Activated T-helper 1 cell treated with anti-CD3 and anti-CD28 coated beads, Interleukin-12 subunit alpha, Interleukin-12 subunit beta, Interleukin-2, Interleukin-4 antibody, amounts not matched to agents 30 ng/mL and 10 ng/mL and 1 ng/mL, durations not matched to agents 14 hours and 24 hours and 36 hours (primary cell): Measurements from ENCODE around the gene DACH1. TPM values are rescaled to one million over a fixed set of nuclear protein-coding genes. Genes with fewer than 3 reads are reported as not detected.

ENCODE experiments used
- DNase-seq: peaks from one replicate; pipeline ENCODE4 v3.0.0; 2021; ENCODE audit warnings: low spot score
- H3K27ac Mint-ChIP-seq: one replicate; pipeline ENCODE4 v1.8.0; 2021; ENCODE audit warnings: mild to moderate bottlenecking, mixed read lengths
- H3K27me3 Mint-ChIP-seq: one replicate; pipeline ENCODE4 v1.8.0; 2022; ENCODE audit warnings: mild to moderate bottlenecking, moderate library complexity, mixed read lengths; ENCODE audit not compliant: insufficient read depth
- H3K36me3 Mint-ChIP-seq: one replicate; pipeline ENCODE4 v1.8.0; 2021; ENCODE audit warnings: low read depth, mixed read lengths
- H3K4me1 Mint-ChIP-seq: one replicate; pipeline ENCODE4 v1.8.0; 2021; ENCODE audit warnings: low read depth, mixed read lengths
- H3K4me3 Mint-ChIP-seq: one replicate; pipeline ENCODE4 v1.8.0; 2021; ENCODE audit warnings: mild to moderate bottlenecking, moderate library complexity, mixed read lengths
- H3K9me3 Mint-ChIP-seq: one replicate; pipeline ENCODE4 v1.8.0; 2021; ENCODE audit warnings: mixed read lengths
- intact Hi-C: fragments of 100-400 bp; cut with micrococcal nuclease; formaldehyde crosslinking; loops from one replicate; pipeline ENCODE4 v1.15.1; 2024
- total RNA-seq: library from RNA; stranded (reverse); gene quantifications from 2 replicates; pipeline ENCODE4 v1.2.3, GENCODE V29; 2022

Gene DACH1
- total RNA-seq, 1 donor from 2014 or later, result not detected

DNA sequence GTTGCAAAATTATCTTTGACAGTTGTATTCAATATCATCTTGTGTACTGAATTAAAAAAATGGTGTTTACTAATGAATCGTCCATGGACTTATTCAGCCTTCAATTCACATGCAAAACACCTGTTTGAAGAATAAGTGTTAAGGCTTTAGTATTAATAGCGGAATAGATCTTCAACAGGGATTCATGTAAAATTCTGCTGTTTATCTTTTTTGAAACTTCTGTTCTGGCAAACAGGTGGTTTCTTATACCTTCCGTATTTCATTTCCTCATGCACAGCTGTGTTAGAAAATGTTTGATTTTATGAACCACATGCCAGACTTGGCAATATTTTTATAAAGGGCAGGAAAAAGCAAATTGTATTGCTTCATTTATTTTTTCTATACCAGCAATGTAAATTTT, 255.7 kb downstream of the DACH1 start:
- DNase-seq, result no peak
- no peaks in the 10 kb centered on the region for H3K9me3 Mint-ChIP-seq
- no peak overlapping the region for H3K4me3 Mint-ChIP-seq
- no peaks in the 10 kb centered on the region for H3K4me1 Mint-ChIP-seq
- H3K27ac Mint-ChIP-seq, result no peak overlapping the region
- H3K36me3 Mint-ChIP-seq, result no peaks in the 10 kb centered on the region
- no peaks in the 10 kb centered on the region for H3K27me3 Mint-ChIP-seq
- intact Hi-C loops, result no loop called here

DNA sequence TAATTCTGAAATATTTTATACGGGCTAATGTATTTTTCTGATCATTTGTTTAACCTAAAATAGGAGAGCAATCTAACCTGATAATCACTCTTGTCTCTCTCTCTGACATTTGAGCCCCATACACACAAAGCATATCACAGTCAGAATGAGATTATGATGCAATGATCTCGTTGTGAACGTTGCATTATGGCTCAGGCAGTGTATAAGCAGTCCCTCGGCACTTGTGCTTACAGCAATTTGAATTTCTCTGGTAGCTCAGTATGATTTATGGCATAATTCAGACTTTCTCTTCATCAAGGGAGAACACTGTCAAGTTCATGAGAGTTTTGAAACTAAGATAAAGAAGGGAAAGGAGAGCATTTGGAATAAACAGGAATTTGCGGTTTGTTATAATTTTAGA, 256.1 kb downstream of the DACH1 start:
- Mint-ChIP-seq H3K36me3 (no peaks in the 10 kb centered on the region), H3K27me3 (no peaks in the 10 kb centered on the region), H3K4me1 (no peaks in the 10 kb centered on the region), H3K4me3 (no peak overlapping the region), H3K9me3 (no peaks in the 10 kb centered on the region), H3K27ac (no peak overlapping the region)
- no peak for DNase-seq
- intact Hi-C loops, result no loop called here

DNA sequence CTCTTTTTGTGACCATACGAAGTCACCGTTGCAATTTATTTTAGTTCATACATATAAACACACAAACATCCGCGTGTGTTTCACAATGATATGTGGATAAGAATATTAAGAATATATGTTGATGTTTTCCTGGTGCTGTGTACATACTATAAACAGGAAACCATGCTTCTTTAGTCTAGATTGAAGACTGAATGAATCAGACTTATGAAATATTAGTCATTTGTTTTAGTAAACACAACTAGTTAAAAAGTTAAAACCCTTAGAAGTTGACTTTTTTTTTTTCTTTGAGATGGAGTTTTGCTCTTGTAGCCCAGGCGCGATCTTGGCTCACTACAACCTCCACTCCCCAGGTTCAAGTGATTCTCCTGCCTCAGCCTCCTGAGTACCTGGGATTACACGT, 257.7 kb downstream of the DACH1 start:
- intact Hi-C loops, result no loop called here
- Mint-ChIP-seq H3K9me3 (no peaks in the 10 kb centered on the region), H3K27me3 (no peaks in the 10 kb centered on the region), H3K4me3 (no peak overlapping the region), H3K4me1 (no peaks in the 10 kb centered on the region), H3K36me3 (no peaks in the 10 kb centered on the region), H3K27ac (no peak overlapping the region)
- DNase-seq, result no peak

DNA sequence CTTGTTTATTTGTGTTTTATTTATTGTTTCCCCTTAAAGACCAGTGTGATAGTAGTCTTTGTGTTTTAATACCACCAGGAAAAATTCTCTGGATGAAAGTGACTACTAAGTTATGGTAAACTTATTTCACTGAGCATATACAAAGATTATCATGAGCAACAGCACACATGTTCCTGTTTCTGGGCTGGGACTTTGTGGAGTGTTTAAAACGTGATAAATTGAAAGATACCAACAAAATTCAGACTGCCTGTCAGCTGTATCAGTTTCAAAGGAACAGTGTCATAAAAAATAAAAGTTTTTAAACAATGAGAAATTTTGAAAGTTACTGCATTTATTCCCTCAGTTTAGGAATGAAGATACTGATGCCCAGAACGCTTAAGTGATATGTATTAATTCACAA, 259.4 kb downstream of the DACH1 start:
- H3K27ac Mint-ChIP-seq, result no peak overlapping the region
- H3K4me1 Mint-ChIP-seq, result no peaks in the 10 kb centered on the region
- DNase-seq, result no peak
- no peaks in the 10 kb centered on the region for H3K27me3 Mint-ChIP-seq
- intact Hi-C loops, result no loop called here
- H3K4me3 Mint-ChIP-seq, result no peak overlapping the region
- H3K36me3 Mint-ChIP-seq, result no peaks in the 10 kb centered on the region
- H3K9me3 Mint-ChIP-seq, result no peaks in the 10 kb centered on the region

DNA sequence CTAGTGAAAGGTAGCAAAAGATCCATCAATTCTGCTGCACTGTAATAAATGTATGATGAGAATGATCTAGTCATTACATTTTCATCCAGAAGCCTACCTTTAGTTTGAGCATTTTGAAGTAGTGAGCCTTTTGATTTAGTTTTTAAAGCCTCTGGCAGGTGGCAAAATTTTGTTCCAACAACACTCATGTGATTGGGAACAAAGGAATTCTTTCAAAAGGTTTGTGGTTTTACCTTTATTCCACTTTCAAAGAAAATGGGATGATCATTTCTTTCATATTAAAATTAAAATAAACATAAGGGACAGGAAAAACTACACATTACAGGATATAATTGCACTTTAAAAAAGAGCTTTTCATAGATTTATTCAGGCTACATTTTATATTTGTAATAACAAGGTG, 260.2 kb downstream of the DACH1 start:
- Mint-ChIP-seq H3K9me3 (no peaks in the 10 kb centered on the region), H3K36me3 (no peaks in the 10 kb centered on the region), H3K27ac (no peak overlapping the region), H3K4me3 (no peak overlapping the region), H3K27me3 (no peaks in the 10 kb centered on the region), H3K4me1 (no peaks in the 10 kb centered on the region)
- intact Hi-C loops, result no loop called here
- DNase-seq, result no peak

DNA sequence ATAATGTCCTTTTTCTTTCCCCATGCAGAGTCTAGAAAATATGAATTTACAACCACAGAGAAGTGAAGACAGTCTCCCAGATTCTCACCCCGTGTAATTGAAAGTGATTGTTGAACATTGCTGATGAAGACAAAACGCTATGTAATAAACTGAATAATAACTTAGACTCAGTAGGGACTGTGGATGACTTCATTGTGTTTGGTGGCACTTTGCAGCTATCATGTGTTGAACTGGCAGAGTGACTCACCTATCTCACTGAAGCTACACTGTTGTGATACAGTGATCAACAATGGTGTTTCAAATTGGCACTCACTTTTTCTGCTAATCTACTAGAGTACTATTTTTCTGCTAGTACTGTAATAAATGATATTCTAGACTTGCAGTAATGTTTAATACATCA, 261.3 kb downstream of the DACH1 start:
- H3K4me3 Mint-ChIP-seq, result no peak overlapping the region
- H3K36me3 Mint-ChIP-seq, result no peaks in the 10 kb centered on the region
- H3K4me1 Mint-ChIP-seq, result no peaks in the 10 kb centered on the region
- no peak for DNase-seq
- intact Hi-C loops, result no loop called here
- H3K27ac Mint-ChIP-seq, result no peak overlapping the region
- H3K27me3 Mint-ChIP-seq, result no peaks in the 10 kb centered on the region
- H3K9me3 Mint-ChIP-seq, result no peaks in the 10 kb centered on the region

DNA sequence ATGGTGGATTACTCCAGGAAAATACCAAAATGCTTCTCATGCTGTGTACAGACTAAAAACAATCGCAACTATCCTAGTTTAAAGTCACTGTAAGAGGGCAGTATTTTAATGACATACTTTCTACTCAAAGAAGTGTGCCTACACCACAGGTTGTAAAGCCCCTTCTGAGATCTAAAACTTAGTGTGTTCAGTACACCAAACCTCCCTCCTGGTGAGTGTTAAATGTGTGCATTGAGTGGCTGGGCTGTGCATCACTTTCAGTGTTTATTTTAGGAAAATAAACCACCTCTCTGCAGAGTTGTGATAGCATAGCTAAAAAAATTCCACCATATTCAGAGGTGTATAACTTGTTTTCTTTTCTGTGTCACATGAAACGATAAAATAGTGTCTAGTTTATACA, 263.7 kb downstream of the DACH1 start:
- no peak overlapping the region for H3K4me3 Mint-ChIP-seq
- H3K36me3 Mint-ChIP-seq, result no peaks in the 10 kb centered on the region
- no peaks in the 10 kb centered on the region for H3K4me1 Mint-ChIP-seq
- no peaks in the 10 kb centered on the region for H3K9me3 Mint-ChIP-seq
- intact Hi-C loops, result no loop called here
- H3K27me3 Mint-ChIP-seq, result no peaks in the 10 kb centered on the region
- DNase-seq, result no peak
- H3K27ac Mint-ChIP-seq, result no peak overlapping the region

DNA sequence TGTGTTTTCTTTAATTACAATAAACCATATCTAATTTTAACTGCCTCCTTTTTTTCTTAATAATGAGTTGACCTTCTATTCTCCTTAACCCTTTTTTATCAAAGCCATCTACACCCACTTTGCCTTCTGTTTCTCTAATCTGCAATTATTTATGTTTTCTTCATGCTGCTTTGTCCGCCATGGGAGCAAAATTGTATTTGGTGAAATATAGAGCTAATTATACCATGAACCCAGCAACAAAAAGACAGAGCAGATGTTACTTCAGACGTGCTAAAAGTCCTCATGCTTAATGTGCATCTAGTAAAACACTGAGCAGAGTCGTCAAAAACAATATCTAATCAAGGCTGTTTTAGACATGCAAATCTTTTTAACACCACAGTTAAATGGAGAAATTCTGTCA, 264.7 kb downstream of the DACH1 start:
- no peak for DNase-seq
- Mint-ChIP-seq H3K36me3 (no peaks in the 10 kb centered on the region), H3K4me1 (no peaks in the 10 kb centered on the region), H3K27ac (no peak overlapping the region), H3K9me3 (no peaks in the 10 kb centered on the region), H3K4me3 (no peak overlapping the region), H3K27me3 (no peaks in the 10 kb centered on the region)
- intact Hi-C loops, result no loop called here

DNA sequence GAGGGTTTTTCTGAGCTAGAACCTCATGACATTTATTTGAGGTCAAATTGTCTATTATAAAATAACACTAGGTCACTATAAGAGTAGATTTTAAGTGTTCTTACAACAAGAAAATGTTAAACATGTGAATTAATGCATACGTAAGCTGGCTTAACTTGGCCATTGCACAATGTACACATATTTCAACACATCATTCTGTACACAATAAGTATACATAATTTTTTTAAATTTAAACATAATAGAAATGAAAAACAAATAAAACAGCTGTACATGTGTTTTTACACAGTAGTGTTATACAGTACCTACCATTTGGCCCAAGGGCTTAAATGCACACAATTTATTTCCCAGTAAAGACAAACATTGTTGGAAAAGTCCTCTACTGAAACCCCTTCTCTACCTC, 269.9 kb downstream of the DACH1 start:
- intact Hi-C loops, result no loop called here
- DNase-seq, result no peak
- Mint-ChIP-seq H3K4me3 (no peak overlapping the region), H3K27me3 (no peaks in the 10 kb centered on the region), H3K4me1 (no peaks in the 10 kb centered on the region), H3K27ac (no peak overlapping the region), H3K36me3 (no peaks in the 10 kb centered on the region), H3K9me3 (no peaks in the 10 kb centered on the region)

DNA sequence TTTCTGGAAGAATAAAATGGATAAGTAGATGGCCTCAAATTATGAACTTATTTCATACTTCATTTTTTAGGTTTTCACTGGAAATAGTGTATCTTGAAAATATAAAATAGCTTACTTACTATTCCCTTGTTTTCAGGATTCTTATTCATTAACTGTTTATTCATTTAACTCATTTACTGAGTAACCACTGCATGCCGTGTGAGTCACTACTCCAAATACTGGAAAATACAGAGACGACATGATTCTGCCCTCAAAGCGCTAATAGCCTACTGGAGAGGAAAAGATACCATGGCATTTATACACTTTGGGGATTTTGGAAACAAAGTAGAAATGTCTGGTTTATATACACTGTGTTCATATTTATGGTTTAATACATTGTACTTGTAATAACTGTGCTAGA, 270.9 kb downstream of the DACH1 start:
- no peak overlapping the region for H3K4me3 Mint-ChIP-seq
- no peak for DNase-seq
- no peaks in the 10 kb centered on the region for H3K4me1 Mint-ChIP-seq
- no peaks in the 10 kb centered on the region for H3K27me3 Mint-ChIP-seq
- no peaks in the 10 kb centered on the region for H3K36me3 Mint-ChIP-seq
- intact Hi-C loops, result no loop called here
- H3K27ac Mint-ChIP-seq, result no peak overlapping the region
- H3K9me3 Mint-ChIP-seq, result no peaks in the 10 kb centered on the region

DNA sequence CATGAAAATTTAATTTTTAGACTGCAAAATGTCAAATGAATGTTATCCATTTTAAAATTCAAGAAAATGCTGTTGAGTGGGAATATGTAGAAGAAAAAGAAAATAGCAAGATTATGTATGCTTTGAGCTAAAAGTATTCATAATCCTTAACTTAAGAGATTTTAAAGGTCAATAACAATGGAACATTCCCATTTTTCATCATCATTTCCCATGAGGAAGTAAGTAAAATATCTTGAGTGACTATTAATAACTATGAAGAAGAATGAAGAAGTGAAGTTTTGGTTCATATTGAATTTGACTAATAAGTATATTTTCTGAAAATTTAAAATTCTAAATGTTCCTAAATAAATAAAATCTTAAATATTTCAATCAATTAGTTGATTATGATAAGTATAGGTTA, 273.4 kb downstream of the DACH1 start:
- no peak overlapping the region for H3K4me3 Mint-ChIP-seq
- H3K27me3 Mint-ChIP-seq, result no peaks in the 10 kb centered on the region
- no peaks in the 10 kb centered on the region for H3K9me3 Mint-ChIP-seq
- H3K27ac Mint-ChIP-seq, result no peak overlapping the region
- no peak for DNase-seq
- H3K36me3 Mint-ChIP-seq, result no peaks in the 10 kb centered on the region
- no peaks in the 10 kb centered on the region for H3K4me1 Mint-ChIP-seq
- intact Hi-C loops, result no loop called here

DNA sequence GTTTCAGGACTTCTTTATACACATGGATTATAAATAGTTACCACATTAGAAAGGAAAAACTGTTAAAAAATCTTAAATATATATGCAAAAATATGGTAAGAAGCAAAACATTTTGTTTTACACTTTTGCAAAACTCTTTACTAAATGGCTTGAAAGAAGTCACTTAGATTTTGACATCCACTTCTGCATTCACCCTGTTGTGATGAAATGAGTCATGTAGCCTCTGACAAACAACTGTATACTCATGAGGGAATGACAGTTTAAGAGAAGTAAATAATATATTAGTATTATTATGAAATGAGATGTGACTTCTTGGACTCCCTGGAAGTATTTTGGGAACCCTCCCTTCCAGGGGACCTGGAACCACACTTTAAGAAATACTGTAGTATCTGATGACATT, 275.6 kb downstream of the DACH1 start:
- intact Hi-C loops, result no loop called here
- DNase-seq, result no peak
- H3K36me3 Mint-ChIP-seq, result no peaks in the 10 kb centered on the region
- H3K4me1 Mint-ChIP-seq, result no peaks in the 10 kb centered on the region
- H3K9me3 Mint-ChIP-seq, result no peaks in the 10 kb centered on the region
- H3K27me3 Mint-ChIP-seq, result no peaks in the 10 kb centered on the region
- H3K4me3 Mint-ChIP-seq, result no peak overlapping the region
- H3K27ac Mint-ChIP-seq, result no peak overlapping the region

DNA sequence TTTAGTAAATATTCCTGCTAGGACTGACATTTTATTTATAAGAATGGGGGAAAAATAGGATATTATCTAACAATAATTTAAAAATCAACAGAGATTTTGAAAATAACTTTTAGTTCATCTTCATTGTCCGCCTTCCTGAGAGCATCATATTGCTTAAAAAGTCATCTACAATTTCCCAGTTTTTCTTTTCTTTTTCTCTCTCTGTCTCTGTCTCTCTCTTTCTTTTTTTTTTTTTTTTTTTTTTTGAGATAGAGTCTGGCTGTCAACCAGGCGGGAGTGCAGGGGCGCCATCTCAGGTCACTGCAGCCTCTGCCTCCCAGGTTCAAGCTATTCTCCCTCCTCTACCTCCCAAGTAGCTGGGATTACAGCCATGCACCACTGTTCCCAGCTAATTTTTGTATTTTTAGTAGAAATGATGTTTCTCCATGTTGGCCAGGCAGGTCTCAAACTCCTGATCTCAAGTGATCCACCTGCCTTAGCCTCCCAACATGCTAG, 276.3 kb downstream of the DACH1 start:
- no peaks in the 10 kb centered on the region for H3K27me3 Mint-ChIP-seq
- DNase-seq, result no peak
- H3K27ac Mint-ChIP-seq, result no peak overlapping the region
- H3K4me1 Mint-ChIP-seq, result no peaks in the 10 kb centered on the region
- intact Hi-C loops, result no loop called here
- no peaks in the 10 kb centered on the region for H3K36me3 Mint-ChIP-seq
- H3K9me3 Mint-ChIP-seq, result no peaks in the 10 kb centered on the region
- no peak overlapping the region for H3K4me3 Mint-ChIP-seq

DNA sequence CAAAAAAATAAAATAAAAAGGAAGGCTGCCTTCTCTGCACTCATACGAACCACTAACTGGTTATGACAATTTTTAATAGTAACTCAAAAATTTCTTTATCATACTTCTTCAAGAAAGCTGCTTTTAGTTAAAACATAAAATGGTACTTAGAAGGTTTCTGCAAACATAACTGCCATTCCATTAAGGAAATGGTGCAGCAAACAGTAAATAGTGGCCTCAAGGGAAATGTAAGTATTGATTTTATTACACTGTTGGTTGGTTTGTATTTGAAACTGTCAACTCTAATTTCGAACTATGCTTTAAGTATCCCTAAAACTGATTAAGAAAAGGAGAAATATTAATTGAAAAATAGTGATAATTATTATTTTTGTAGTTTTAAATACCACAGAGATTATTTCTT, 278.0 kb downstream of the DACH1 start:
- no peak overlapping the region for H3K27ac Mint-ChIP-seq
- intact Hi-C loops, result no loop called here
- no peaks in the 10 kb centered on the region for H3K4me1 Mint-ChIP-seq

More for the DNA sequence above, 278.0 kb downstream of the DACH1 start:
- no peaks in the 10 kb centered on the region for H3K9me3 Mint-ChIP-seq
- no peaks in the 10 kb centered on the region for H3K36me3 Mint-ChIP-seq
- no peak overlapping the region for H3K4me3 Mint-ChIP-seq
- no peak for DNase-seq
- no peaks in the 10 kb centered on the region for H3K27me3 Mint-ChIP-seq
